SK-N-MC (cell line): ENCODE results near the gene RABEP2.

ENCODE experiments used
- EZH2 ChIP-seq: fragments of 200-600 bp; sonication (generic); IDR thresholded peaks from one replicate; pipeline ENCODE4 v1.6.1; 2017; ENCODE audit warnings: antibody characterized with exemption
- POLR2AphosphoS5 ChIP-seq: IDR thresholded peaks from 2 replicates; pipeline ENCODE4 v1.6.1; 2012; ENCODE audit warnings: mild to moderate bottlenecking, low read depth, low read length, borderline replicate concordance

DNA sequence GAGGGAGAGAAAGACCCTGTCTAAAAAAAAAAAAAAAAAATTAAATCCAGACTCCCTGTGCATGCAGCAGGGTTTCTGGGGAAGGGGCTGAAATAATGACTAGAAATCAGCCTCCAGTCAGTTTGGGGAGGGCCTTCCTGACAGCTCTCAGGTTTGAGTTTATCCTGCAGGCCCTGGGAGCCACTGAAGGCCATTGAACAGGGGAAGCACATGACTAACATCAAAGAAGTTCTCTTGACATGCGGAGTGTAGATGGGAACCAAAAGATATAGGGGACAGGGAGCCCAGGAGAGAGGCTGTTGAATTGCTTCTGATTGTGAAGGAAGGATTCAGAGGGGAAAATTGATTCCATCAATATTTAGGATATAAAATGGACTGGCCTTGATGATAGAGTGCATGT, 2.8 kb upstream of the RABEP2 start:
- no peak for TF ChIP-seq POLR2AphosphoS5
- no peak for TF ChIP-seq EZH2
